Chondrocyte (in vitro differentiated cells): Measurements from ENCODE around the gene CFAP46. TPM values are rescaled to one million over a fixed set of nuclear protein-coding genes. Genes with fewer than 3 reads are reported as not detected.
"Not testable (repeated sequence)": the region's sequence is repeated elsewhere in the genome, so short reads cannot be mapped to it uniquely, and the experiment has no call there.

Experiments used
- DNase-seq: peaks from one replicate; pipeline ENCODE4 v3.0.0; 2021; ENCODE audit warnings: mixed read lengths, low spot score
- H3K27ac Mint-ChIP-seq: one replicate; pipeline ENCODE4 v1.8.0; 2021; ENCODE audit warnings: mild to moderate bottlenecking, moderate library complexity, mixed read lengths; ENCODE audit not compliant: unreplicated experiment
- H3K27me3 Mint-ChIP-seq: 2 replicates; pipeline ENCODE4 v1.8.0; 2021; ENCODE audit warnings: low read depth, mixed read lengths
- H3K36me3 Mint-ChIP-seq: 2 replicates; pipeline ENCODE4 v1.8.0; 2021; ENCODE audit warnings: low read depth, mixed read lengths
- H3K4me1 Mint-ChIP-seq: 2 replicates; pipeline ENCODE4 v1.8.0; 2021; ENCODE audit warnings: low read depth, mild to moderate bottlenecking, mixed read lengths
- H3K4me3 Mint-ChIP-seq: one replicate; pipeline ENCODE4 v1.8.0; 2021; ENCODE audit warnings: mild to moderate bottlenecking, moderate library complexity, mixed read lengths; ENCODE audit not compliant: unreplicated experiment
- H3K9me3 Mint-ChIP-seq: 2 replicates; pipeline ENCODE4 v1.8.0; 2021; ENCODE audit warnings: low read depth, mixed read lengths
- total RNA-seq: library from RNA; stranded (reverse); gene quantifications from 3 replicates; pipeline ENCODE4 v1.2.1, GENCODE V29; 2021
- TF ChIP-seq, protein P1 (sequence below): fragments of 200-600 bp; sonication (generic); IDR thresholded peaks from 2 replicates; pipeline ENCODE4 v1.5.0; 2021; ENCODE audit warnings: antibody characterized with exemption, mild to moderate bottlenecking, moderate library complexity

Gene CFAP46
- total RNA-seq, 1 donor from 2014 or later: 0.92 TPM

DNA sequence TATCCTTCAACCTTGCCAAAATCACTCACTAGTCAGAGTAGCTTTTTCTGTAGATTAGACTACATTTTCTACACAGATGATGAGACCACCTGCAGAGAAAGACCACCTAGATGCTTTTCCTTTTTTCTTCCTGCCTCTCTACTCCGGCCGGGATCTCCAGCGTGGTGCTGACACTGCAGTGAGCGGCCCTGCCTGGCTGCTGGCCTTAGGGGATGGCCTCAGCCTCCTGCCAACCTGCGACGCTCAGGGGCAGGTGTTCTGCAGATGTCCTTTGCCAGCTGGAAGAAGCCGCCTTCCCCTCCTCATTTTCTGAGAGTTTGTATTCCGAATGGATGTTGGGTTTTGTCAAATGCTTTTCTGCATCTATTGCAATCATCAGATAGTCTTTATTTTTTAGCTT, 113.0 kb downstream of the CFAP46 start:
- Mint-ChIP-seq H3K36me3 (no peaks in the 10 kb centered on the region), H3K27ac (no peak overlapping the region), H3K27me3 (peaks cover 44% of the 10 kb centered on the region), H3K9me3 (no peaks in the 10 kb centered on the region), H3K4me1 (no peaks in the 10 kb centered on the region), H3K4me3 (no peak overlapping the region)
- no peak for DNase-seq
- TF ChIP-seq, protein P1, sequence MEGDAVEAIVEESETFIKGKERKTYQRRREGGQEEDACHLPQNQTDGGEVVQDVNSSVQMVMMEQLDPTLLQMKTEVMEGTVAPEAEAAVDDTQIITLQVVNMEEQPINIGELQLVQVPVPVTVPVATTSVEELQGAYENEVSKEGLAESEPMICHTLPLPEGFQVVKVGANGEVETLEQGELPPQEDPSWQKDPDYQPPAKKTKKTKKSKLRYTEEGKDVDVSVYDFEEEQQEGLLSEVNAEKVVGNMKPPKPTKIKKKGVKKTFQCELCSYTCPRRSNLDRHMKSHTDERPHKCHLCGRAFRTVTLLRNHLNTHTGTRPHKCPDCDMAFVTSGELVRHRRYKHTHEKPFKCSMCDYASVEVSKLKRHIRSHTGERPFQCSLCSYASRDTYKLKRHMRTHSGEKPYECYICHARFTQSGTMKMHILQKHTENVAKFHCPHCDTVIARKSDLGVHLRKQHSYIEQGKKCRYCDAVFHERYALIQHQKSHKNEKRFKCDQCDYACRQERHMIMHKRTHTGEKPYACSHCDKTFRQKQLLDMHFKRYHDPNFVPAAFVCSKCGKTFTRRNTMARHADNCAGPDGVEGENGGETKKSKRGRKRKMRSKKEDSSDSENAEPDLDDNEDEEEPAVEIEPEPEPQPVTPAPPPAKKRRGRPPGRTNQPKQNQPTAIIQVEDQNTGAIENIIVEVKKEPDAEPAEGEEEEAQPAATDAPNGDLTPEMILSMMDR: no peak

DNA sequence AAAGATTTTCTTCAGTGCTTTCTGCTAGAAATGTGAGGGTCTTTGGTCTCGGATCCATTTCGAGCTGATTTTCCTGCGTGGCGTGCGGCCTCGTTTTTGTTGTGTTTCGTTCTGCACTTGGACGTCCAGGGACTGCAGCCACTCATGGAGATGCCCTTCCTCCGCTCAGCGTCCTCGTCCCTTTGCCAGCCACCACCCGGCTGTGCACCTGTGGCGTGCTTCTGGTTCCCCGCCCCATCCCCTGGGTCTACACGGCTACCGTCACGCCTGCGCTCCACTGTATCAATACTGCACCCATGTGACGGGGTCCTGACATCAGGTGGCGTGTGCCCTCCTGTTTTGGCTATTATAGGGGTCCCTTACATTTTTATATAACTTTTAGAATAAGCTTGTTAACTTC, 113.7 kb downstream of the CFAP46 start:
- no peak for DNase-seq
- no peaks in the 10 kb centered on the region for H3K9me3 Mint-ChIP-seq
- TF ChIP-seq, protein P1: no peak
- no peak overlapping the region for H3K4me3 Mint-ChIP-seq
- peaks cover 44% of the 10 kb centered on the region for H3K27me3 Mint-ChIP-seq
- no peaks in the 10 kb centered on the region for H3K36me3 Mint-ChIP-seq
- H3K27ac Mint-ChIP-seq: no peak overlapping the region
- no peaks in the 10 kb centered on the region for H3K4me1 Mint-ChIP-seq

DNA sequence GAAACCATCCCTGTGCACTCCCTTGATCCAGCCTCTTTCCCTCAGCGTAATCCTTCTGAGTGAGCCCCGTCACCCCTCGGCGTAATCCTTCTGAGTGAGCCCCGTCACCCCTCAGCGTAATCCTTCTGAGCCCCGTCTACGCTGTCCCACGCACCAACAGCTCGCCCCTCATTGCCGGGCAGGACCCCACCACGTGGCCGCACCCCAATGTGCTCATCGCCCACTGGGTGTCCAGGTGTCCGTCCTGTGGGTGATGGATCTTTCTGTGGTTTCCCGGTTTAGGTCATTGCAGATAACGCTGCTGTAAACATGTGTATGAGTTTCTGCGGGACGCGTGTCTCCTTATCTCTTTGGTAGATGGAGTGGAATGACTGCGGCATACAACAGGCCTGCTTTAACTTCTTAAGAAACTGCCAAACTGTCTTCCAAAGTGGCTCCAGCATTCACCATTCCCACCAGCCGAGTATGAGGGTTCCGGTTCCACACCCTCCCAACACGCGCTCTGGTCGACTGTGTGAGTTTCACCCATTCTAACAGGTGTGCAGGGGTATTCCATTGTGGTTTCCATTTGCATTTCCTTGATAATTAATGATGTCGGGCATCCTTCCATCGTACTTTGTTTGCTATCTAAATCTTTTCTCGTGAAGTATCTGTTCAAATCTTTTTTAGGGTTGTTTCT, 114.4 kb downstream of the CFAP46 start:
- peaks cover 43% of the 10 kb centered on the region for H3K27me3 Mint-ChIP-seq
- TF ChIP-seq, protein P1: no peak
- no peak for DNase-seq
- H3K27ac Mint-ChIP-seq: no peak overlapping the region
- H3K36me3 Mint-ChIP-seq: no peaks in the 10 kb centered on the region
- H3K9me3 Mint-ChIP-seq: no peaks in the 10 kb centered on the region
- H3K4me3 Mint-ChIP-seq: no peak overlapping the region
- H3K4me1 Mint-ChIP-seq: no peaks in the 10 kb centered on the region

DNA sequence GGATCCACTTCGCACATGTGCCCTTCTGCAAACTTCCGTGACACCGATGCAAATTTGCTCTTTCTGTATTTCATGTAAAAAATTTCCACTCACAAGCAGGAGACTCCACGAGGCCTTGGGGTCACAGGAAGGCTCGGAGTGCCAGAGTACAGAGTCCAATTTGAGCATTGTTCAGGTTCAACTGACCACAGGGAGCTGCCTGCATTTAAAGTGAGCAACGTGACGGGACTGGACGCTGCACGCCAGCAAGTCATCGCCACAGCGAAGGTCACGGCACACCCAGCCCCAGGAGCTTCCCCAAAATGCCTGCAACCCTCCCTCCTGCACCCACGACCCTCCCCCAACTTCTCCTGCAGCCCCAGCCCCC, 115.0 kb downstream of the CFAP46 start:
- Mint-ChIP-seq H3K4me1 (no peaks in the 10 kb centered on the region), H3K36me3 (no peaks in the 10 kb centered on the region), H3K27ac (no peak overlapping the region), H3K9me3 (no peaks in the 10 kb centered on the region), H3K27me3 (peaks cover 38% of the 10 kb centered on the region), H3K4me3 (no peak overlapping the region)
- DNase-seq: no peak
- TF ChIP-seq, protein P1: no peak

DNA sequence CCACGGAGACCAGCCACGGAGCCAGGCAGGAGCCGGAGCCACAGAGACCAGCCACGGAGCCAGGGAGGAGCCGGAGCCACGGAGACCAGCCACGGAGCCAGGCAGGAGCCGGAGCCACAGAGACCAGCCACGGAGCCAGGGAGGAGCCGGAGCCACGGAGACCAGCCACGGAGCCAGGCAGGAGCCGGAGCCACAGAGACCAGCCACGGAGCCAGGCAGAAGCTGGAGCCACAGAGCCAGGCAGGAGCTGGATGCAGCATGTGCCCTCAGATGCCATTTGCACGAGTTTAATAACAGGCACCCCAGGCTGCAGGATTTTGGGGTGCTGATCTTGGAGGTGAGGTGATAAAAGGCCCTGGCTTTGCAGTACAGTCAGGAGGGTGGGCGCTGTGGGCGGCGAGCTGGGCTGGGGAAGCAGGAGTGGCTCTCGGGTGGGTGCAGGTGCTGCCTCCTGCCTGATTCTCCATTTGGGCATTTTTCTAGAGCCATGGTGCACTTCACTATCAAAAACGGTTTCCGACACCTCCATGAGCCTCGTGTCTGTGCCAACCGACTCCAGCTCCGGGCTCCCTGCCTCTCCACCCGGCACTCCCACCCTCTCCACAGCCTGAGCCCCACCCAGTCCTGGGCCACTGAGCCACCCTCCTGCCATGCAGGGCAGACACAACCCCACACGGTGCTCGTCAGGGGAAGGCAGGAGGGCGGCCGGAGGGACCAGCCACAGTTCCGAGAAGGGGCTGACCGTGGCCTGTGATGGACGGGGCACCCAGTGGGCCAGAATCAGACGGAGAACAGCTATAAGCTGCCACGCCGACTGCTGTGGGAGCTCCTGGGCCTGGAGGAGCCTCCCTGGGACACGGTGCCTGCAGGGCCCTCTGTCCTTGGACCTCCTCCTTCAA, 115.6 kb downstream of the CFAP46 start:
- TF ChIP-seq, protein P1: no peak
- no peak for DNase-seq
- Mint-ChIP-seq H3K4me3 (no peak overlapping the region), H3K27me3 (peaks cover 33% of the 10 kb centered on the region), H3K36me3 (no peaks in the 10 kb centered on the region), H3K9me3 (no peaks in the 10 kb centered on the region), H3K4me1 (no peaks in the 10 kb centered on the region), H3K27ac (no peak overlapping the region)

DNA sequence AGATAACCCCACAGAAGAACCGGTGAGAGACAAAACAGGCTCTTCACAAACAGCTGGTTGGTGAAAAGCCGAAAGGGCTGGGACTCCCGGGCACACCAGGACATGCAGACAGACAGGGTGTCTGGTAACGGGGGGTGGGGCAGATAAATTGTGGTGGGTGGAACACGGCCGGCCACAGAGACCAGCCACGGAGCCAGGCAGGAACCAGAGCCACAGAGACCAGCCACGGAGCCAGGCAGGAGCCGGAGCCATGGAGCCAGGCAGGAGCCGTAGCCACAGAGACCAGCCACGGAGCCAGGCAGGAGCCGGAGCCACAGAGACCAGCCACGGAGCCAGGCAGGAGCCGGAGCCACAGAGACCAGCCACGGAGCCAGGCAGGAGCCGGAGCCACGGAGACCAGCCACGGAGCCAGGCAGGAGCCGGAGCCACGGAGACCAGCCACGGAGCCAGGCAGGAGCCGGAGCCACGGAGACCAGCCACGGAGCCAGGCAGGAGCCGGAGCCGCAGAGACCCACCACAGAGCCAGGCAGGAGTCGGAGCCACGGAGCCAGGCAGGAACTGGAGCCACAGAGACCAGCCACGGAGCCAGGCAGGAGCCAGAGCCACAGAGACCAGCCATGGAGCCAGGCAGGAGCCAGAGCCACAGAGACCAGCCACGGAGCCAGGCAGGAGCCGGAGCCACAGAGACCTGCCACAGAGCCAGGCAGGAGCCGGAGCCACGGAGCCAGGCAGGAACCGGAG, 116.4 kb downstream of the CFAP46 start:
- not testable (repeated sequence) for H3K4me3 Mint-ChIP-seq, H3K4me1 Mint-ChIP-seq, H3K27ac Mint-ChIP-seq, H3K36me3 Mint-ChIP-seq, H3K9me3 Mint-ChIP-seq, DNase-seq
- peaks cover 25% of the 10 kb centered on the region for H3K27me3 Mint-ChIP-seq
